K562 (cell line): ENCODE measurements around the gene RBM34. TPM values are rescaled to one million over a fixed set of nuclear protein-coding genes. Genes with fewer than 3 reads are reported as not detected.
A peak's percentile ranks its signal among the peaks of the same experiment; 100 is the strongest.

Experiments
- CHD7 ChIP-seq: fragments of 200-600 bp; sonication (generic); IDR thresholded peaks from one replicate; pipeline ENCODE4 v1.6.1; 2012; ENCODE audit warnings: mild to moderate bottlenecking, low read depth, low read length, inconsistent platforms
- CREM ChIP-seq: IDR thresholded peaks from 2 replicates; pipeline ENCODE4 v1.6.1; 2014; ENCODE audit warnings: antibody characterized with exemption, low read depth
- polyA plus RNA-seq, 8 experiments: library from polyadenylated mRNA; depleted of rRNA in 4 of 8; stranded (reverse) in 5 of 8; unstranded in 3 of 8; fragments of >200 nt; fragmentation: Nextera tagmentation in 2 of 8; fragmentation: Illumina TruSeq in 1 of 8; extraction: Ambion mirVana in 2 of 8; extraction: Trizol in 1 of 8; gene quantifications; 2 replicates each; pipeline versions ENCODE4 v1.2.1 to v1.2.3, GENCODE V29; 2011 to 2014; ENCODE audit warnings: inconsistent platforms in 1 of 8, missing spikeins in 1 of 8
- total RNA-seq, 7 experiments: library from RNA; depleted of rRNA in 6 of 7; stranded (reverse); fragments of >200 nt in 6 of 7; fragmentation: Illumina TruSeq in 2 of 7; extraction: Trizol in 2 of 7; gene quantifications; 2 replicates each; pipeline versions ENCODE4 v1.2.1 to v1.2.3, GENCODE V29; 2011 to 2021; ENCODE audit warnings: low replicate concordance in 1 of 7
- TF ChIP-seq, protein P1 (sequence below), 2 experiments: fragments of 450-650 bp; formaldehyde crosslinking in 1 of 2; IDR thresholded peaks; 2 replicates each; pipeline versions ENCODE4 v1.4.0 to v1.6.1; 2014 to 2020; ENCODE audit warnings: mild to moderate bottlenecking in 2 of 2, borderline replicate concordance in 1 of 2, low read depth in 1 of 2

The RBM34 gene
- total and polyA plus RNA-seq, 9 of the 15 experiments (the other 6 are each of a cell fraction or from before 2014, with no cell fraction given): 64.0 to 178 (median 124) TPM

GRCh38 chr1:235093696-235094592 is 67.1 kb downstream of the RBM34 start (continued):
- TF ChIP-seq, protein P1, sequence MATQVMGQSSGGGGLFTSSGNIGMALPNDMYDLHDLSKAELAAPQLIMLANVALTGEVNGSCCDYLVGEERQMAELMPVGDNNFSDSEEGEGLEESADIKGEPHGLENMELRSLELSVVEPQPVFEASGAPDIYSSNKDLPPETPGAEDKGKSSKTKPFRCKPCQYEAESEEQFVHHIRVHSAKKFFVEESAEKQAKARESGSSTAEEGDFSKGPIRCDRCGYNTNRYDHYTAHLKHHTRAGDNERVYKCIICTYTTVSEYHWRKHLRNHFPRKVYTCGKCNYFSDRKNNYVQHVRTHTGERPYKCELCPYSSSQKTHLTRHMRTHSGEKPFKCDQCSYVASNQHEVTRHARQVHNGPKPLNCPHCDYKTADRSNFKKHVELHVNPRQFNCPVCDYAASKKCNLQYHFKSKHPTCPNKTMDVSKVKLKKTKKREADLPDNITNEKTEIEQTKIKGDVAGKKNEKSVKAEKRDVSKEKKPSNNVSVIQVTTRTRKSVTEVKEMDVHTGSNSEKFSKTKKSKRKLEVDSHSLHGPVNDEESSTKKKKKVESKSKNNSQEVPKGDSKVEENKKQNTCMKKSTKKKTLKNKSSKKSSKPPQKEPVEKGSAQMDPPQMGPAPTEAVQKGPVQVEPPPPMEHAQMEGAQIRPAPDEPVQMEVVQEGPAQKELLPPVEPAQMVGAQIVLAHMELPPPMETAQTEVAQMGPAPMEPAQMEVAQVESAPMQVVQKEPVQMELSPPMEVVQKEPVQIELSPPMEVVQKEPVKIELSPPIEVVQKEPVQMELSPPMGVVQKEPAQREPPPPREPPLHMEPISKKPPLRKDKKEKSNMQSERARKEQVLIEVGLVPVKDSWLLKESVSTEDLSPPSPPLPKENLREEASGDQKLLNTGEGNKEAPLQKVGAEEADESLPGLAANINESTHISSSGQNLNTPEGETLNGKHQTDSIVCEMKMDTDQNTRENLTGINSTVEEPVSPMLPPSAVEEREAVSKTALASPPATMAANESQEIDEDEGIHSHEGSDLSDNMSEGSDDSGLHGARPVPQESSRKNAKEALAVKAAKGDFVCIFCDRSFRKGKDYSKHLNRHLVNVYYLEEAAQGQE (IDR thresholded peaks at IDR 0.05; ENCODE audit: borderline replicate concordance): peak; percentile 64; the same call in 1 of the 2 replicates
- TF ChIP-seq, protein P1 (CRISPR knock-in tag; IDR thresholded peaks at IDR 0.05; ENCODE audit: low read depth): no peak
- no peak for TF ChIP-seq CHD7
- peak; percentile 42; the same call in 1 of the 2 replicates for TF ChIP-seq CREM
